Keratinocyte (primary cell): ENCODE data around the gene PEX1. TPM values are rescaled to one million over a fixed set of nuclear protein-coding genes. Genes with fewer than 3 reads are reported as not detected.

Experiments used
- polyA plus RNA-seq, 5 experiments: library from polyadenylated mRNA; depleted of rRNA in 3 of 5; stranded (reverse) in 3 of 5; stranded (forward) in 1 of 5; unstranded in 1 of 5; fragments of >200 nt; gene quantifications; 1 replicate in 1 of 5; 2 replicates in 3 of 5; 3 replicates in 1 of 5; pipeline versions ENCODE4 v1.2.1 to v1.2.3, GENCODE V29; 2011 to 2012; ENCODE audit warnings: missing spikeins in 2 of 5, low read depth in 1 of 5, low replicate concordance in 1 of 5

The PEX1 gene
- polyA plus RNA-seq, 1 donor (not counting 4 experiments of a cell fraction or from before 2014, with no cell fraction given): 17.4 TPM

Other genes starting within 250 kb of the PEX1 start
- 13.0 to 16.5 TPM (median 13.5 TPM) in 3 replicates for gene GATAD1, start 81.0 kb downstream of the PEX1 start, polyA plus RNA-seq
- not detected in 3 replicates for gene ERVW-1, start 50.6 kb downstream of the PEX1 start, polyA plus RNA-seq
- 5.3 to 6.3 TPM (median 5.5 TPM) in 3 replicates for gene RBM48, start 275 bp upstream of the PEX1 start, polyA plus RNA-seq
- 12.4 to 24.0 TPM (median 17.3 TPM) in 3 replicates for gene FAM133B, start 61.9 kb upstream of the PEX1 start, polyA plus RNA-seq